HepG2 (cell line): ENCODE data around the gene RMDN2. TPM values are rescaled to one million over a fixed set of nuclear protein-coding genes. Genes with fewer than 3 reads are reported as not detected.

Experiments
- ATF1 ChIP-seq: IDR thresholded peaks from 2 replicates; pipeline ENCODE4 v1.6.1; 2016; ENCODE audit warnings: mild to moderate bottlenecking, control low read depth
- GPN1 ChIP-seq: sonication (generic); formaldehyde crosslinking; IDR thresholded peaks from 2 replicates; pipeline ENCODE4 v1.5.1; 2020; ENCODE audit warnings: missing genetic modification reagents, borderline replicate concordance
- HMG20A ChIP-seq: IDR thresholded peaks from 2 replicates; pipeline ENCODE4 v1.6.1; 2016; ENCODE audit warnings: borderline replicate concordance
- PLRG1 ChIP-seq: fragments of 450-650 bp; conservative IDR thresholded peaks from 2 replicates; pipeline ENCODE4 v1.6.1; 2016
- SNRNP70 ChIP-seq: fragments of 200-400 bp; formaldehyde crosslinking; IDR thresholded peaks from 2 replicates; pipeline ENCODE4 v1.6.1; 2017; ENCODE audit warnings: mild to moderate bottlenecking, low read depth, low read length, moderate library complexity
- ZNF251 ChIP-seq: sonication (generic); formaldehyde crosslinking; IDR thresholded peaks from 2 replicates; pipeline ENCODE4 v1.9.0; 2021; ENCODE audit warnings: mild to moderate bottlenecking, missing genetic modification reagents
- ZNF441 ChIP-seq: sonication (generic); formaldehyde crosslinking; IDR thresholded peaks from 2 replicates; pipeline ENCODE4 v1.7.0; 2021; ENCODE audit warnings: missing genetic modification reagents, borderline replicate concordance
- ZNF781 ChIP-seq: sonication (generic); formaldehyde crosslinking; IDR thresholded peaks from 2 replicates; pipeline ENCODE4 v1.5.1; 2020; ENCODE audit warnings: borderline replicate concordance, mild to moderate bottlenecking, missing genetic modification reagents; ENCODE audit errors: not compliant biosample characterization
- ZSCAN31 ChIP-seq: sonication (generic); formaldehyde crosslinking; IDR thresholded peaks from 2 replicates; pipeline ENCODE4 v1.5.0; 2020; ENCODE audit warnings: low read depth, mild to moderate bottlenecking, missing genetic modification reagents
- polyA plus RNA-seq, 8 experiments: library from polyadenylated mRNA; depleted of rRNA in 3 of 8; stranded (reverse) in 7 of 8; unstranded in 1 of 8; fragments of >200 nt; fragmentation: Illumina TruSeq in 4 of 8; extraction: Trizol in 4 of 8; gene quantifications; 2 replicates each; pipeline versions ENCODE4 v1.2.1 to v1.2.3, GENCODE V29; 2011 to 2016; ENCODE audit warnings: low read depth in 4 of 8, missing spikeins in 1 of 8, mixed read lengths in 1 of 8; ENCODE audit not compliant: insufficient read depth in 1 of 8
- total RNA-seq, 5 experiments: library from RNA; depleted of rRNA; stranded (reverse); fragments of >200 nt; fragmentation: Illumina TruSeq; extraction: Trizol; gene quantifications; 2 replicates each; pipeline ENCODE4 v1.2.3, GENCODE V29; 2016; ENCODE audit warnings: low read depth in 1 of 5
- TF ChIP-seq, protein P1 (sequence below), 2 experiments: fragments of 450-650 bp in 1 of 2; sonication (generic) in 1 of 2; formaldehyde crosslinking in 1 of 2; IDR thresholded peaks; 2 replicates each; pipeline versions ENCODE4 v1.6.1 to v1.8.0; 2016 to 2022; ENCODE audit warnings: antibody characterized with exemption in 1 of 2, mild to moderate bottlenecking in 1 of 2, missing genetic modification reagents in 1 of 2
- TF ChIP-seq, protein P2 (sequence below): sonication (generic); formaldehyde crosslinking; IDR thresholded peaks from 2 replicates; pipeline ENCODE4 v1.4.0; 2020; ENCODE audit warnings: missing genetic modification reagents
- TF ChIP-seq, protein P3 (sequence below): sonication (generic); formaldehyde crosslinking; IDR thresholded peaks from 2 replicates; pipeline ENCODE4 v1.8.1; 2023; ENCODE audit warnings: mild to moderate bottlenecking, moderate library complexity, missing genetic modification reagents
- TF ChIP-seq, protein P4 (sequence below): sonication (generic); formaldehyde crosslinking; IDR thresholded peaks from 2 replicates; pipeline ENCODE4 v1.4.0; 2020; ENCODE audit warnings: missing genetic modification reagents, mild to moderate bottlenecking, borderline replicate concordance

The RMDN2 gene
- total and polyA plus RNA-seq, 2 of the 13 experiments (the other 11 are each of a cell fraction or from before 2014, with no cell fraction given) = 2.3 to 8.9 TPM

DNA sequence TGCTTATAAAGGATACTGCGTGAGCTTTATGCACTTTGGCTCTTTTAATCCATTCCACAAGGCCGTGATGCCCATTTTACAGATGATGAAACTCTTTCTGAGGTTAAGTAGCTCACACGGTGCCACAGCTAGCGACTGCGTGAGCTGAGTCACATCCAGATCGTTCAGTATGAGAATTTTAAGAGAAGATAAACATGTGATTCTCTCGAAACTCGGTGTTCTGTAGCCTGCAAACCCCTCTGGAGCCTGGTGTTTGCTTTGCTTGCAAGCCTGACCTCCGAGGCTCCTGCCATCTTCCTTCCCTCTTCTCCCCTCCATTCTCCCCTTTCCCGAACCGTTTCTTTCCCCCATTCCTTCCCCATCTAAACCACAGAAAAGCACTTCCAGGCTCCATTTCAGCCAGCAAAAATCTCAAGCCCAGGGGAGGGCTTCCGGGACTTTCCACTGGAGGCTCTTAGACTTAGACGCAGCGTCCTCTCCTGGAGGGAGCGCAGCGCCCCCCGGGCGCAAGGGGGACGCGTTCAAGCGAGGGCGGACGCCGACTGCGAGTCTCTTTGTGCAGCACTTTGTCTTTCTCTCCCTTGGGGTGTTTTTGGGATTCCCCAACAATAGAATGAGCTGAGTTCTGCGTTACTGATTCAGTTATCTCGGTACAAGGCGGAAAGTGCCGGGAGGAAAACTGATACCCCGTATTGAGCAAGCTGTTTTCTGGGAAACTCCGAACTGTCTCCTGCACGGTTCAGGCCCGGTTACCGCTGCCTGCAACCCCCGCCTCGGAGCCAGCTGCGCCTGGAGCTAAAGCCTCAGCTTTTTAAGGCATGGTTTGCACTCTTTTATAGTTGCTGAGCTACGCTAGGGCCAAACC is 112.9 kb downstream of the RMDN2 start (continued):
- TF ChIP-seq, protein P1, sequence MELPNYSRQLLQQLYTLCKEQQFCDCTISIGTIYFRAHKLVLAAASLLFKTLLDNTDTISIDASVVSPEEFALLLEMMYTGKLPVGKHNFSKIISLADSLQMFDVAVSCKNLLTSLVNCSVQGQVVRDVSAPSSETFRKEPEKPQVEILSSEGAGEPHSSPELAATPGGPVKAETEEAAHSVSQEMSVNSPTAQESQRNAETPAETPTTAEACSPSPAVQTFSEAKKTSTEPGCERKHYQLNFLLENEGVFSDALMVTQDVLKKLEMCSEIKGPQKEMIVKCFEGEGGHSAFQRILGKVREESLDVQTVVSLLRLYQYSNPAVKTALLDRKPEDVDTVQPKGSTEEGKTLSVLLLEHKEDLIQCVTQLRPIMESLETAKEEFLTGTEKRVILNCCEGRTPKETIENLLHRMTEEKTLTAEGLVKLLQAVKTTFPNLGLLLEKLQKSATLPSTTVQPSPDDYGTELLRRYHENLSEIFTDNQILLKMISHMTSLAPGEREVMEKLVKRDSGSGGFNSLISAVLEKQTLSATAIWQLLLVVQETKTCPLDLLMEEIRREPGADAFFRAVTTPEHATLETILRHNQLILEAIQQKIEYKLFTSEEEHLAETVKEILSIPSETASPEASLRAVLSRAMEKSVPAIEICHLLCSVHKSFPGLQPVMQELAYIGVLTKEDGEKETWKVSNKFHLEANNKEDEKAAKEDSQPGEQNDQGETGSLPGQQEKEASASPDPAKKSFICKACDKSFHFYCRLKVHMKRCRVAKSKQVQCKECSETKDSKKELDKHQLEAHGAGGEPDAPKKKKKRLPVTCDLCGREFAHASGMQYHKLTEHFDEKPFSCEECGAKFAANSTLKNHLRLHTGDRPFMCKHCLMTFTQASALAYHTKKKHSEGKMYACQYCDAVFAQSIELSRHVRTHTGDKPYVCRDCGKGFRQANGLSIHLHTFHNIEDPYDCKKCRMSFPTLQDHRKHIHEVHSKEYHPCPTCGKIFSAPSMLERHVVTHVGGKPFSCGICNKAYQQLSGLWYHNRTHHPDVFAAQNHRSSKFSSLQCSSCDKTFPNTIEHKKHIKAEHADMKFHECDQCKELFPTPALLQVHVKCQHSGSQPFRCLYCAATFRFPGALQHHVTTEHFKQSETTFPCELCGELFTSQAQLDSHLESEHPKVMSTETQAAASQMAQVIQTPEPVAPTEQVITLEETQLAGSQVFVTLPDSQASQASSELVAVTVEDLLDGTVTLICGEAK (IDR thresholded peaks at IDR 0.05) = no peak
- TF ChIP-seq, protein P1 (CRISPR knock-in tag; IDR thresholded peaks at IDR 0.05) = no peak
- TF ChIP-seq ZNF441 (CRISPR knock-in tag) (no peak), ATF1 (CRISPR knock-in tag) (no peak), ZNF251 (CRISPR knock-in tag) (no peak), ZSCAN31 (CRISPR knock-in tag) (no peak), PLRG1 (no peak), ZNF781 (CRISPR knock-in tag) (no peak), SNRNP70 (no peak), HMG20A (CRISPR knock-in tag) (no peak), GPN1 (no peak)
- TF ChIP-seq, protein P2, sequence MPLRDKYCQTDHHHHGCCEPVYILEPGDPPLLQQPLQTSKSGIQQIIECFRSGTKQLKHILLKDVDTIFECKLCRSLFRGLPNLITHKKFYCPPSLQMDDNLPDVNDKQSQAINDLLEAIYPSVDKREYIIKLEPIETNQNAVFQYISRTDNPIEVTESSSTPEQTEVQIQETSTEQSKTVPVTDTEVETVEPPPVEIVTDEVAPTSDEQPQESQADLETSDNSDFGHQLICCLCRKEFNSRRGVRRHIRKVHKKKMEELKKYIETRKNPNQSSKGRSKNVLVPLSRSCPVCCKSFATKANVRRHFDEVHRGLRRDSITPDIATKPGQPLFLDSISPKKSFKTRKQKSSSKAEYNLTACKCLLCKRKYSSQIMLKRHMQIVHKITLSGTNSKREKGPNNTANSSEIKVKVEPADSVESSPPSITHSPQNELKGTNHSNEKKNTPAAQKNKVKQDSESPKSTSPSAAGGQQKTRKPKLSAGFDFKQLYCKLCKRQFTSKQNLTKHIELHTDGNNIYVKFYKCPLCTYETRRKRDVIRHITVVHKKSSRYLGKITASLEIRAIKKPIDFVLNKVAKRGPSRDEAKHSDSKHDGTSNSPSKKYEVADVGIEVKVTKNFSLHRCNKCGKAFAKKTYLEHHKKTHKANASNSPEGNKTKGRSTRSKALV = peak; percentile 84
- TF ChIP-seq, protein P3, sequence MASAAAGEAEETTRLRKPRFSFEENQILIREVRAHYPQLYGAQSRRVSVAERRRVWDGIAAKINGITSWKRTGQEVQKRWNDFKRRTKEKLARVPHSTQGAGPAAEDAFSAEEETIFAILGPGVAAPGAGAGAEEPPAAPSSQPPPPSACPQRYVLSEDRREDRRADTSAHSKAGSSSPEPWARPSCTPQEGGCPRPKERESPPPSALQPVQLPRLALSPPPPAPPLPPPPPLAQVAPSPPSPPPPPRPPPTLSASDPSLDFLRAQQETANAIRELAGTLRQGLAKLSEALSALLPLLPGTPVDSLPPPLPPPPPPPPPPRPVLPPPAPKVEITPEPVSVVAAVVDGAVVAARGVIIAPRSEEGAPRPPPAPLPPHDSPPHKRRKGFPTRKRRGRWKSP (CRISPR knock-in tag) = peak; percentile 53; the same call in 1 of the 2 replicates
- TF ChIP-seq, protein P4, sequence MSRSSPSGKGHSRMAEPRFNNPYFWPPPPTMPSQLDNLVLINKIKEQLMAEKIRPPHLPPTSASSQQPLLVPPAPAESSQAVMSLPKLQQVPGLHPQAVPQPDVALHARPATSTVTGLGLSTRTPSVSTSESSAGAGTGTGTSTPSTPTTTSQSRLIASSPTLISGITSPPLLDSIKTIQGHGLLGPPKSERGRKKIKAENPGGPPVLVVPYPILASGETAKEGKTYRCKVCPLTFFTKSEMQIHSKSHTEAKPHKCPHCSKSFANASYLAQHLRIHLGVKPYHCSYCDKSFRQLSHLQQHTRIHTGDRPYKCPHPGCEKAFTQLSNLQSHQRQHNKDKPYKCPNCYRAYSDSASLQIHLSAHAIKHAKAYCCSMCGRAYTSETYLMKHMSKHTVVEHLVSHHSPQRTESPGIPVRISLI = no peak
